Stimulated activated CD4-positive, alpha-beta T cell treated with anti-CD3 and anti-CD28 coated beads, TNF-alpha, amount 100 ng/mL, for 24 hours (primary cell): ENCODE measurements around the gene MYOM3.

Experiments used
- DNase-seq, 3 experiments: peaks; one replicate each; pipeline ENCODE4 v3.0.0-alpha.2; 2020; ENCODE audit warnings: low read depth in 3 of 3

Gene MYOM3

DNA sequence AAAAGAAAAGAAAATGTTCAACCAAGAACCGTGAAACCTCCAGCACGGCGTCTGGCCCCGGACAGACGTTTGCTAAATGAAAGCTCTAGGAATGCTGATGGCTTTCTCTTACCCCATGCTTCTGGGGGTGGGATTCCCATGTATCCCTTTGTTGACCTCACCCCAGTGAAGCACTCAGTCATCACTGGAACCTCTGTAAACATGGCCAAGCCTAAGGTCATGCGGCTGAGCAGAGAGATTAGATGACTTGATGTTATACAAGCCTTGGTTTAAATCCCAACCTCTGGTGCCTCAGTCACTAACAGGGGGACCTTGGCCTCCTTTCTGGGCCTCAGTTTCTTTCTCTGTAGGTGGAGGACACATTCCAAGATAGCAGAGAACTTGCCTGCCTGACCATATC lies 2.8 kb upstream of the MYOM3 start:
- DNase-seq: no peak

DNA sequence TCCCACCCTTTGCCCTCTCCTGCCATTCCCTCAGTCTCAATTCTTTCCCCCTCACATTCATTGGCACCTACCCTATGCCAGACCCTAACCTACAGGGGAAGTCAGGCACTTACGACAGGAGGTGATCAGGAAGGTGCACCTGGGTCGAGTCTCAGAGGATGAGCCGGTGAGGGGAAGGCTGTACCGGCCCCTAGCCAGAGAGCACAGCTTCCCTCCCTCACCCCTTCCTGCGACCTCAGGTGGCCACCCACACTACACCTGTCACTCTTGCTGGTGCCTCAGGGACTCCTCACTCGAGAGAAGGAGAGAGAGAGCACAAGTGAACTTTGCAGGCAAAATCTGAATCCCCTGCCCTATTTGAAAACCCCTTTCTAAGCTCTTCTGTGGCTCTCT lies 1.7 kb upstream of the MYOM3 start:
- no peak for DNase-seq

DNA sequence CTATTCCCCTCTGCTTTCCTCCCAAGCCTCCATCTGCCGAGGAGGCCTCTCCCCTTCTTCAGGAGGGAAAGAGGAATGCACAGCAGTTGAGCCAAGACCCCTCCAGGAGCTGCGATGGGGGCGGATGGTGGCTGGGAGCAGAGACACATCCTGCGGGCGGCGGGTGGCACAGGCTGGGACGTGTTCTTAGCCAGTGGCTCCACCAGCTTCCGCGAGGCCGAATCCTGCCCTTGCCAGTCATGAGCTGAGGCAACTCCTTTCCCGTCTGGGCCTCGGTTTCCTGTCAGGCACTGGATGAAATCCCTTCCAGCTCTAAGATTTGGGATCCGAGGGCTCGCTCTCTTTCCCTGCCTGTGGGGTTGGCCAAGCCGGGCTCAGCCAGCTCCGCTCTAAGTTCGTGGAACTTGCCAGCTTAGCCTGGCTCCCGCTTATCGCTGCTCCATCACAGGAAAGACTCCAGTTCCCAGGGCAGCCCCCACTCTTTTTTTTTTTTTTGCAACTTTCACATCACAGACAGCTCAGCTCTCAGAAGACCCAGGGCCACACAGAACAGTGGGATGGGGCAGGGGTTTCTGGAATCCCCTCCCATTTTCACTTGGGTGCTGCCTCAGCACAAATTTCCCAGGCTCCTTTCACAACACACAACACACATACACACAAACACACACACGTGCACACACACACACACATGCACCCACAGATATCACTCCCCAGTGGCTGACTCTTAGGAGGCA lies 506 bp downstream of the MYOM3 start:
- no peak for DNase-seq

GRCh38 chr1:24110642-24111261 lies 1.2 kb downstream of the MYOM3 start:
- no peak for DNase-seq

DNA sequence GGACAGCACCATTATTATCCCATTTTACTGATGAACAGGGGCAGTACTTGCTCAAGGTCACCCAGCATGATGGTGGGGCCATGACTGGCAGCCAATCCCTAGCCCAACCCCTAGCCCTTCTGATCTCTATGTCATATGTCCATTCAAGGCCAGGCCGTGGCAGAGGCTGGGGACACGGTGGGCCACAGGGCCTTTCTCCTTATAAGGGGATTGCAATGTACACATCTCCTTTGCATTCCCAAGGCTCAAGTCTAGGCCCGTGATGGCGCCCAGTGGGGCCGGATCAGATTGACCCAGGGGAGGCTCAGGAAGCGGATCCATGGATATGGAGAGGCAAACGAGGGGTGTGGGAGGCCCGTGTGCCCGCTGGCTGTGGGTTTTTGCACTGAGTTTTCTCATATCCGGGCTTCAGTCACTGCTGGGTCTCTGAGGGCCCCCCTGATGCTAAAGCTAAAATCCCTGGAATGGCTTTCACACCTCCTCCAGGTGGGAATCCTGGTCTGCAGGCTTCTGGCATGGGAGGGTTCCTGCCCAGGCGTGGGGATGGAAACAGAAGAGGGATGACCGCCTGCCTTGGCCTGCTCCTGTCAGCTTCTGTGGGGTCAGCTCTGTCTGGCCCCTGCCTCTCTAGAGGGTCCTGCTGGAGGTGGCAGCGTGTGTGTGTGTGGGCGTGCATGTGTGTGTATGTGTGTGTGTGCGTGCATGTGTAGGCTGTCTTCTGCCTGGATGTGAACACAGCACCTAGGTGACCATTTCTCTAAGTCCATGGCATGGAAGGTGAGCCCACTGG lies 2.1 kb downstream of the MYOM3 start:
- DNase-seq: no peak

- DNase-seq: no peak
Measured at GRCh38 chr1:24109166-24109483, 2.8 kb downstream of the MYOM3 start.

DNA sequence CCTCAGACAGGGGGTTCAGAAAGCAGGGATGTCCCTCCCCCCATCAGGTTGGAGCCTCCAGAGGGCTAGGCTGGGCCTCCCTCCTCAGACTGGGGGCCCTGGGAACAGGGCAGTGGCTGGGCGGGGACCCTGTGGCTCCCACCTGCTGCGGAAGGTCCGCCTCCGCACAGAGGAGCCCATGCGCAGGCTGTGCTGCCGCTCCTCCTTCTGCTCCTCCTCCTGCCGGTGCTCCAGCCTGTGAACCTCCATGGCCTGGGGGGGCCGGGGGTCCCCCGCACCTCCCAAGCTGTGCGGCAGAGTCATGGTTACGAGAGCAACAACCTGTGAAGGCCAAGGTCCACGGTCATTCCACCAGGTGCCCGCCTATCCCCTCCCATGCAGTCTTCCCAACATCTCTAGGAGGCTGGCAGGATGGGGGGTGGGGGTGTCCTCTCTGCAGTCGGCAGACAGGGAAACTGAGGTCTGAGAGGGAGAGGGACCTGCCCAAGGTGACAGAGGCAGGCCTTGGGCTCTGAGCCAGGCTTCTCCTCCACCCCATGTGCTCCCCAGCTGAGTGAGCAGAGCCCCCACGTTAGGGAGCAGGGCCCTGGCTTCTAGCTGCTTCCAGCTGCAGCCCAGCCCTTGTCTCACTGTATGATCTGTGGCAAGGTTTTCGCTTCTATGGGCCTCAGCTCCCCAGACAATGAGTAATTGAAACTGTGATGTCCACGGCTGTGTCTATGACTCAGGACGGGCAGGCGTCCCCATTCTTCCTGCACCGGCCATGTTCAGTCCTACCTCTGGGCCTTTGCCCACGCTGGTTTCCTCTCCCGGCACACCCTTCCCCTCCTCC lies 3.4 kb downstream of the MYOM3 start:
- DNase-seq: peak in 1 of 3 experiments; percentile 13

- DNase-seq: no peak
Measured at GRCh38 chr1:24107462-24108138, 4.3 kb downstream of the MYOM3 start.

- no peak for DNase-seq
Measured at GRCh38 chr1:24105368-24106160, 6.4 kb downstream of the MYOM3 start.

DNA sequence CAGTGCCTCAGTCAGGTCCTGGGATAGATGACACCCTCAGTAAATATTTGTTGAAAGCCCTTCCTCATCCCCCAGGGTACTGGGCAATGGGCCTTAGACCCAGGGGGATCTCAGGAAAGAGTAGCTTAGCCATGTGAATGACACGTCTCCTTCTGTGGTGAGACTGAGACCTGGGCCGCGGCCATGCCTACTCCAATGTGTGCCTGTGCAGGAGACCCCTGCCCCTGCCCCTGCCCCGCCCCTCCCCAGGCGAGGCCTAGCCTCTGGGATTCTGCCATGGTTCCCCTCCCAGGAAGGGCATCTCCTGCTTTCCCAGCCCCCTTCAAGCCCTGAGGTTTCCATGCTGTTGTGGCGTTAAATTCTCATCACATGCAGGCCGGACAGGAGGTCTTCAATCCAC lies 7.1 kb downstream of the MYOM3 start:
- DNase-seq: no peak

GRCh38 chr1:24103879-24104278 lies 8.1 kb downstream of the MYOM3 start:
- DNase-seq: no peak

- no peak for DNase-seq
Measured at GRCh38 chr1:24103408-24103807, 8.5 kb downstream of the MYOM3 start.

GRCh38 chr1:24102961-24103360 lies 9.0 kb downstream of the MYOM3 start:
- no peak for DNase-seq

GRCh38 chr1:24101796-24102586 lies 9.9 kb downstream of the MYOM3 start:
- DNase-seq: no peak

GRCh38 chr1:24100945-24101737 lies 10.8 kb downstream of the MYOM3 start:
- DNase-seq: no peak

DNA sequence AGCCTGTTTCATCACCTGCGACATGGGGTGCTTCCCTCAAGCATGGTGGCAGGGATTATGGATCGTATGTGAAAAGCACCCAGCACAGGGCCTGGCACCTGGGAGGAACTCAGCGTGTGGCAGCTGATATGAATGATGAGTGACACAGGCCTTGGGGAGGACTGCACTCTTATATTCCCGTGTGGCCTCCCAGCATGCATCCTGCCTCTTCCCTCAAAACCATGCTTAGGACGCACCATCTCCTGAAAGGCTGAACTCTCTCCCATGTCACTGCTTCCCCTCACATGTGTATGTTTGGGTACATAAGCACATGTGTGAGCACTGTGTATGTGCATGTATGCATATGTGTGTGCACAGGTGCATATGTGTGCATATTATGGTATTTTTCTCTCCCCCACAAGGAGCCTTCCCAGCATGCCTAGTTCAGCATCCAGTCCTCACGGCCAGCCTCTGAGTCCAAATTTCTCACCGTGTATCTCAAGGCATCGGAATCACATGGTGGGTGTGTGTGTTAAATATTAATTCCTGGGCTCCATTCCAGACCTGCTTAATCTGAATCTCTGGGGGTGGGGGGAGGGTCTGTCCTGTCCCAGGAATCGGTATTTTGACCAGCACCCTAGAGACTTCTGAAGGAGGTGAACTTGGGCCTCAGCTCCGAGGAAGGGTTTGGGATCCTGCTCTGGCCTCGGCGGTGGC lies 12.8 kb downstream of the MYOM3 start:
- DNase-seq: no peak

DNA sequence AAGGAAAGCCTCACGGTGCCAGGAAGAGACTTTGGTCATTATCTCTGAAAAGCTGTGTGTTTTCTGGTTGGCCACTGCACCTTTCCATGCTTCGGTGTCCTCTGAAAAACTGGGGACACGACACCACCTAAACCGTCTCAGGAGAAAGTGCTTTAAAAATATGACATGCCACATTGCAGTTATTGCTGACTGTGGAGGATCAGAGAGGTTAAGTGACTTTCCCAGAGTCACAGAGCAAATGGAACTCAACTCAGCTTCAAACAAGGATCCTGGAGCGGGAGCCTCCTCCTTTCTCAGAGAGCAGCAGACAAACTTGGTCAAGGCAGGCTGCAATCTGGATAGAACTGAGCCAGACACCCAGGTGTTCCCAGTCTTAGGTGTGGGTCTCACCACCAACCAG lies 13.8 kb downstream of the MYOM3 start:
- no peak for DNase-seq

DNA sequence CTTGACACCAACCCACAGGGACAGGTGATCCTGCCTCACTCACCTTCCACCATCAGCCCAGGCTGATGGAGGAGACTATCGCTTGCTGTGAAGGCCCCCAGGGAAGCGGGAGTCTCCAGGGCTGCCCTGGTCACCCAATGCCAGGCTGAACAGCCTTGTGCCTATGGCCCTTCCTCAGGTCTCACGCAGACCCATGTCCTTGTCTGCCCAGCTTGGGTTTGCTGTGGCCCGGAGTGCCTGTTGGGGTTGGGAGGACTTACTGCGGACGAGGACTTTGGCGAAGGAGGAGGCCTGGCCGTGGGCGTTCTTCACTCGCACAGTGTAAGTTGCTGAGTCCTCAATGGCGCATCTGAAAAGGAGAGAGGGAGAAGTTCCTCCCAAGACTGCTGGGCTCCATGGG lies 14.3 kb downstream of the MYOM3 start:
- DNase-seq: no peak

DNA sequence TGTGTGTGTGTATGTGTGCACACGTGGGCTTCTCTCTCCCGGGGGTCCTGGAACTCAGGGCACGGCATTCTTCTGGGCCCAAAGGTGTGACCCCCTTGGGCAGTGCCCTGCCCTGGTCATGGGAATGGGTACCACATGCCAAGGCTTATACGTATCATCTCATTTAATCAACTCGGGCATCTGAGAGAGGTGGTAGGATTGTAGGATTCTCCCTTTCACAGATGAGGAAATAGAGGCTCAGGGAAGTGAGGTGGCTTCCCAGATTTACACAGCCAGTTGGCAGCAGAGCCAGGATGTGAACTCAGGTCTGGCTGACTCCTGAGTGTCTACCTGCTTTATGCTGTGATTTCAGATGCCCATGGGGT lies 15.2 kb downstream of the MYOM3 start:
- no peak for DNase-seq
